Activated CD8-positive, alpha-beta memory T cell treated with anti-CD3 and anti-CD28 coated beads for 36 hours (primary cell): ENCODE data around the gene AKAP7. TPM values are rescaled to one million over a fixed set of nuclear protein-coding genes. Genes with fewer than 3 reads are reported as not detected.

Source experiments
- CTCF ChIA-PET: fragments of 350-600 bp; sonication (Branson Sonifier 250); formaldehyde crosslinking; loops from one replicate; lab custom pipeline; 2021; ENCODE audit warnings: antibody characterized with exemption; lab: Charles Lee
- POLR2A ChIA-PET: fragments of 350-600 bp; sonication (Branson Sonifier 250); formaldehyde crosslinking; loops from one replicate; lab custom pipeline; 2021; ENCODE audit warnings: antibody characterized with exemption; lab: Charles Lee
- total RNA-seq, 2 experiments: library from RNA; stranded (reverse); gene quantifications; one replicate each; pipeline ENCODE4 v1.2.3, GENCODE V29; 2021

AKAP7 gene
- total RNA-seq, 2 experiments from 2014 or later = 5.0 to 5.8 TPM

- CTCF ChIA-PET = interaction anchor here (0.7 kb wide), 1 partner anchor 293 kb away, joined by 3 read pairs; no protein-coding TSS in a partner anchor
- POLR2A ChIA-PET = no interaction called here
These were observed 42.7 kb downstream of the AKAP7 start for GRCh38 chr6:131177996-131178395.

DNA sequence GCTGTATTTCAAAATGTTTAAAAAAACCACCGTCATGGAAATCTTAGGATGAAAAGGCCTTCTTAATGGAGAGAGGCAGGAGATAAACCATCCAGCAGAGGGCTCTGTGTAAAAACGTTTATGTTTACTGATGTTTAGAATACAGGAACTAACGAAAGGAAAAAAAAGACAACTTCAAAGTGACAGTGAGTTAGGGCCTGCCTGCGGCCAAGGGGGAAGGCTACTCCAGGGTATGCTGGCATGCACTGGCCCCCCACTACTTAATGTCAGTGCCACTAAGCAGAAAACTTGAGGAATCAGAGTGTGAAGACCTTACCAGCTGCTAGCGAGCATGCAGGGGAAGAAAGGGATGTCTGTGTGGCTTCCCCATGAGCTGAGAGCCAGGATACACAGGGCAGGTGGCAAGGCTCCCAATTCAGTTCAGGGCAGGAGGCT lies 47.7 kb downstream of the AKAP7 start:
- ChIA-PET CTCF (interaction anchor here (0.7 to 3.0 kb wide), 4 partner anchors 16 to 351 kb away, joined by 3 to 9 read pairs (median 6); no protein-coding TSS in a partner anchor), POLR2A (no interaction called here)

DNA sequence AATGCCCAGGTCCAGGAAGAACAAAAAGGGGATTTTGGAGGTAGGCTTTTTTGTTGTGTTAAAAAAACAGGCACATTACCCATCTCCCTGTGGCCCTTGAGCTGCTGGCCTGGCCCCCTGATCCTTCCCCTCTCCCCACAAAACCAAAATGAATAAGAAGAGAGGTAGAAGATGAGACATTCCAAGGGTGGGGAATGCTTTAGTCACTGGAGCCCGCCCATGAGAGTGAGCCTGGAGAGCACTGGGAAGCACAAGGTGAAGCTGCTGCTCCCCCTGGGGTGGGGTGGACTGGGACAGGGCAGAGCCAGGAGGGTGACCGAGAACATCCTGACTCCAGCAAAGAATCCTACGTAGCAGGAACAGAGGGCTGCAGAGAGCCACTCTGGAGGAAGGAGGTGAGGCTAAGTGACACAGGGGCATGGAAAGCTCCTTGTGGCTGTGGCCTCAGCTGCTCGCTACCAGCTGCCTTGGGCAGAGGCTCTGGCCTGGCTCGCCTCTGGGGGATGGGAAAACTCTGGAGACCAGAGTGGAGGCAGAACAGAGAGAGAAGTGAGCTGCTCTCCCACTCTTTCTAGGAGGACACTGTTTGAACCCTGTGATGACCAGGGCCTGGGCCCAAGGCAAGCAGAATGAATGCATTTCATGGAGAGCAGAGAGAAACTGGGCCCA lies 48.3 kb downstream of the AKAP7 start:
- POLR2A ChIA-PET = no interaction called here
- CTCF ChIA-PET = interaction anchor here (2.0 to 3.0 kb wide), 2 partner anchors 16 to 350 kb away, joined by 8 to 9 read pairs; no protein-coding TSS in a partner anchor

GRCh38 chr6:131191590-131191989 lies 56.3 kb downstream of the AKAP7 start:
- ChIA-PET CTCF (no interaction called here), POLR2A (no interaction called here)

DNA sequence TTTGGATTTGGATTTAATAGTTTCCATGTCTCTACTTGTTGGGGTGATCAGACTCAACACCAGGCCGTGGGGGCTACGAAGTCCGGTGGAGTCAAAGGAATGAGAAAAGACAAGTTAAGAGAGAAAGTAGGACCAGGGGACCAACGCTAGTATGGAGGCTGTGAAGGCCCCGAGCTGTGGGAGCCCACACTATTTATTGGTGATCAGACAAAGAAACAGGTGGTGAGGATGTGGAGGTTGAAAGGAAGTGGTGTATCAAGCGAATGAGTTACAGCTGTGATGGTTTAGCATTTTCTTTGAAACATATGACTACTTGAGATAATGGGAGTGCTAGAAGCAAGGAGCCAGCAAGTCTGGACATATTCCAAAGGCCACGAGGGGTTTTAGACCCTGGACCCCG lies 62.4 kb downstream of the AKAP7 start:
- POLR2A ChIA-PET = no interaction called here
- CTCF ChIA-PET = interaction anchor here (0.7 to 1.2 kb wide), 2 partner anchors 334 to 336 kb away, joined by 3 read pairs; no protein-coding TSS in a partner anchor

DNA sequence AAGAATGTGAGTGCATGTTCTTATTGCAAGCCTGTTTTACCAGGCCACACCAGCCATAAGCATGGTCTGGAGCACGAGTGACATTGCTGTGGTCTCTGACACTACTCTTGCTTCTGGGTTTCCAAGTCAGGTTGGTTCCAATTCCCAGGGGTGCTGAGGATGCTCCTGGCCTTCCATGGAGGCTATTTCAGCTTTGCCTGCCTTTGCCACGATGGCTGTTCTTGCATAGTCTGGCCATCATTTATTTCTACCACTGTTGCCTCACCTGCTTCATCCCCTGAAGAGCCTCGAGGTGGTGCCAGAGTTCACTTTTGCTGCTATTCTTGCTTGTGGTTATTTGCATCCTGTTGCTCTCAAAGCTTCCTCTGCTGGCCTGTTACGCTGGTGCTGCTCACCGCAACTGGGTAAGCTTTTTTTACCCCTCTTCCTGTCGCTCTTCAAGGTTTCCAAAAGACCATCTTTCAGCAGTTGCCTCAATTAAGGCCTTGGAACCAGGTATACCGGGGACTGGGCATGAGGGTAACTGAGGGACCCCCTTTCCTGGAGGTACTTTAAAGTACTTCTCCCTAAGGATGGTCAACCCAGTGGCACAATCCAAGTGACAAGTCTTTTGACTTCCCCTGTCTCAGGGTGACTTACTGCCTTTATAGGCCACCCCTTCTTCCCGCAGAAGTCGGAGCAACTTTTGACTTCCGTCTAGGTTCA lies 64.5 kb downstream of the AKAP7 start:
- POLR2A ChIA-PET = no interaction called here
- CTCF ChIA-PET = interaction anchor here (1.5 to 2.4 kb wide), 2 partner anchors 17 to 333 kb away, joined by 5 to 8 read pairs; no protein-coding TSS in a partner anchor

GRCh38 chr6:131205481-131206244 lies 70.4 kb downstream of the AKAP7 start:
- CTCF ChIA-PET = interaction anchor here (0.5 kb wide), 1 partner anchor 288 kb away, joined by 3 read pairs; no protein-coding TSS in a partner anchor
- POLR2A ChIA-PET = no interaction called here

- CTCF ChIA-PET = interaction anchor here (0.7 kb wide), 1 partner anchor 691 kb away, joined by 3 read pairs; no protein-coding TSS in a partner anchor
- POLR2A ChIA-PET = no interaction called here
These were observed 71.4 kb downstream of the AKAP7 start for GRCh38 chr6:131206463-131207251.

- CTCF ChIA-PET = no interaction called here
- POLR2A ChIA-PET = no interaction called here
These were observed 73.5 kb downstream of the AKAP7 start for GRCh38 chr6:131208787-131209186.

GRCh38 chr6:131210469-131210868 lies 75.2 kb downstream of the AKAP7 start:
- ChIA-PET POLR2A (no interaction called here), CTCF (no interaction called here)

GRCh38 chr6:131212024-131212423 lies 76.8 kb downstream of the AKAP7 start:
- CTCF ChIA-PET = no interaction called here

DNA sequence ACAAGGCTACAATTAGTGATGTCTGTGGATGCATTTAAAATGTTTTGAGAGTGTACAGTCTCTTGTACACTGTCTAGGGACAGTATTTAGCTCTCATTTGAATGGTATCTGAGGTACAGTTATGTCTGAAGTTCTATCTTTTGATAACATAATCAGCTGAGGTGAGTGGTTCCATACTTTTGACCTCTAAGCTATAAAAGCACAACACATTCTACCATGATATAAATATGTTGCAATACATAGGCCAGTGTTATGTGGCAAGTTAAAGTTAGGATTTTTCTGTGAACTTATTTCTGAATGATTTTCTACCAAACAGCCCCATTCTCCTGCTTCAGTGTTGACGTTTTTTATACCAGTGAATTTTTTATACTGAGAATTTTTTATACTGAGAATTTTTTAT lies 77.6 kb downstream of the AKAP7 start:
- ChIA-PET POLR2A (no interaction called here), CTCF (no interaction called here)

More at GRCh38 chr6:131212024-131212423, 76.8 kb downstream of the AKAP7 start:
- POLR2A ChIA-PET = no interaction called here

GRCh38 chr6:131213501-131213990 lies 78.3 kb downstream of the AKAP7 start:
- POLR2A ChIA-PET = no interaction called here
- CTCF ChIA-PET = no interaction called here

GRCh38 chr6:131215219-131215618 lies 80.0 kb downstream of the AKAP7 start:
- ChIA-PET CTCF (no interaction called here), POLR2A (no interaction called here)

DNA sequence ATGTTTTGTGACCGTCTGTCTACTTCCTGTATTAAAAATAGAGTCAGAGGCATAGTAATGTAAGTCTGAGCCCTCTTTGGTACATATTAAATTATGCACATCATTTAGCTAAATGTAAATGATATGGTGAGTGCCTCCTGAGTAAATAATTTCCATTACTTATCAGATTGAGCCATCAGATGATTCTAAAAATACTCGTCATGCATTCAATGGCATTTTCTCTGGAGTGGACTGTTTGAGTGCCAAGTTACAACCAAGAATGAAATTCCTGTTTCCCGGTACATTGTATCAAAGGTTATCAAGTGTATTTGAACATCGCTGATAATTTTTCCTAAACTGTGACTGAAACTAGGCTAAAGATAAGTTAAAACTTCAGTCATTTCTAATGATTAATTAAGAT lies 81.0 kb downstream of the AKAP7 start:
- CTCF ChIA-PET = no interaction called here
- POLR2A ChIA-PET = no interaction called here

GRCh38 chr6:131222773-131223172 lies 87.5 kb downstream of the AKAP7 start:
- CTCF ChIA-PET = no interaction called here

DNA sequence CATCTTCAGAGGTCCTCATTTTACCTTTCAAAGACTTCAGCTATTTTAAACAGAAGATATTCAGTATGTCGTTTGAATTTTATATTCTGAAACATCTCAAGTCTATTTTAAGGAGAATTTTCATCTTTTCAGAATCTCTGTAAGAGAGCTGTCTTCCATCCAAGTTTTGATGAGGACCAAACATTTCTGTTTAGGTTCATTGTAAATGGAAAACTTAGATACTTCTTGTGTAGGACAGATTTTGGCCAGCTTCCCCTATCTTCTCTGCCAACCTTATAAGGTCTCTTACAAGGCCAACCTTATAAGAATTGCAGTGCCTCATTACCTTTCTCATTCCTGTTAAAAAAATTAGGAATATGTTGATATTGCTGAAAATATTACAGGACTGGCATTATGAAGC lies 88.1 kb downstream of the AKAP7 start:
- ChIA-PET POLR2A (no interaction called here), CTCF (no interaction called here)

More at GRCh38 chr6:131222773-131223172, 87.5 kb downstream of the AKAP7 start:
- POLR2A ChIA-PET = no interaction called here

- POLR2A ChIA-PET = no interaction called here
- CTCF ChIA-PET = no interaction called here
These were observed 89.9 kb downstream of the AKAP7 start for GRCh38 chr6:131225127-131225526.

DNA sequence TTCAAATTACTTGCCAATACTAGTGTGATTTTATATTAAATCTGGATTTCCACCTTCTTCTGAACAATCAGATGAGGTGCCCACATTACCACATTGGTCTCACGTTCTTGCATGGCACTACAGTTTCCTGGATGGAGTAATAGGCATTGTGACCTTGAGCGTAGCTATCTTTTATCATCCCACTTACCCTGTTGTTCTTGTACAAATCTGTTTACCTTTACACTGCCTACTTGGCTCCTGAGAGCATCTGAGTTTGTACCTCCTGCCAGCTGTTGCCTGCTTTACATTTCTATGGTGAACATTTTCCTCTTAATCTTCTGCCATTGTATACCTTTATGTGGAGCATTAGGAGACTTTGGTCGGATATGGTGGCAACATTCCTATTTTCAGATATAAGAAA lies 90.7 kb downstream of the AKAP7 start:
- CTCF ChIA-PET = no interaction called here
- POLR2A ChIA-PET = no interaction called here
